IPS-NIHi11 (cell line): ENCODE data around the gene CALML4.
A peak's percentile ranks its signal among the peaks of the same experiment; 100 is the strongest.
"Not testable (repeated sequence)": the region's sequence is repeated elsewhere in the genome, so short reads cannot be mapped to it uniquely, and the experiment has no call there.

ENCODE experiments used
- DNase-seq: peaks from one replicate; pipeline ENCODE4 v3.0.0; 2012; ENCODE audit warnings: mixed read lengths, low spot score

CALML4 gene

DNA sequence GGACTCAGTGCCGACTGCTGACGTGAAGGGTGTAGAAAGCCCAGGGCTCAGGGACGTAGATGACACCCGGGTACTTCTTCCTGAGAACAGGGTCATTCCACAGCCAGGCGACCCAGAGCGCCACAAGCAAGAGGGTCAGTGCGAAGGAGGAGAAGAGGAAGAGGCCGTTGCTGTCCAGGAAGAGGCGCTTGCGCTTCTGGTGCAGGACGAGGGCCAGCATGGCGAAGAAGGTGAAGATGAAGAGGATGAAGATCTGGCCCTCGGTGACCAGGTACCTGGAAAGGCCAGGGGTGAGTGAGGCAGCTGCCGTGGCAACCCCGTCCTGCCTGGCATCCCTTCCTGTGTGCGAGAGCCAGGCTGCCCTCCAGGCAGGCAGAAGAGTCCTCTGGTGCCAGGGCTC is 3.0 kb upstream of the CALML4 start:
- no peak for DNase-seq

GRCh38 chr15:68207176-68207935 is 2.2 kb upstream of the CALML4 start:
- no peak for DNase-seq

DNA sequence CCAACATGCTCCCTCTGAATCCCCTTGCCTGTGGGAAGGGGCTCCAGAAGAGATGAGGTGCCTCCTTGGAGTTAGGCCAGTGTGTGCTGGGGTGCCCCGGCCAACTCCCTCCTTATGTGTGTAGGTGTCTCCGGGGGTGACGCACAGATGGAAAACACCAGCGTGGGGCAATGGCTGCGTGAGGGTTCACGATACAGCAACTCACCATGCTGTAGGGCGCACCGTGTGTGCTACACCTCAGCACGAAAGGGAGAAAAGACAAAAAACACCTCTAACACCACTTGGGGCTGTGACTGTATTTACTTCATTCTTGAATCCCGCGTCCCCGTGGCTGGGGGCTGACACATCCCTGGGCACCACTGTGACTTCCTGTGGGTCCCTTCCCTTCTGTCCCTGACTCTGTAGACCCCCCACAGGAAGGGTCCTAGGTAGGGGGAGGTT is 1.6 kb upstream of the CALML4 start:
- DNase-seq, result no peak

DNA sequence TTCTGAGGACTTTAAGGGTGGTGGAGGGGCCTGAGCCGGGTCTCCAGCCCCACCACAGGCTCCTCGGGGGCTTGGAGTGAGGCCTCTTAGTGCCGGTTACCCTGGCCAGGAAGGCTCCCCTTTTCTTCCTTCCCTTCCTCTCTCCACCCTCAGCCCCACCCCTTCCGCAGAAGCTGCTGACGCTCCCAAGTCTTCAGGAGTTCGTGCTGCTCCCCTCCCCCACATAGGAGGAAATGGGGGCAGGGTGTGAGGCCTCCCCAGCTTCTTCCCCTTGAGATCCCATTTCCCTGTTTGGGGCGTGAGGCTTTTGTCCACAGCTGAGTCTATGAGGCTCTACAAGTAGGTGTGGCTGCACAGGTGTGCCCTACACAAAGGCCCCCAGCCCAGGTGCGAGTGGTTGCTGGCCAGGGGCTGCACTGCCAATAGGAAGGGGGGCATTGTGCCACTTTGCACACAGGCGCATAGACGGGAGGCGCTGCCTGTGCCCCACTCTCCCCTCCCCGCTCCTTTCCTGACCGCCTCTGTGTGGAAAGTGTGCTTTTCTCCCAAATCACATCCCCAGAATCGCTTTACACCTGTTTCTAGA is 915 bp upstream of the CALML4 start:
- DNase-seq, result peak; percentile 72

GRCh38 chr15:68205558-68205944 is 419 bp upstream of the CALML4 start:
- no peak for DNase-seq

- DNase-seq, result no peak
These were observed 771 bp downstream of the CALML4 start for GRCh38 chr15:68204361-68204760.

DNA sequence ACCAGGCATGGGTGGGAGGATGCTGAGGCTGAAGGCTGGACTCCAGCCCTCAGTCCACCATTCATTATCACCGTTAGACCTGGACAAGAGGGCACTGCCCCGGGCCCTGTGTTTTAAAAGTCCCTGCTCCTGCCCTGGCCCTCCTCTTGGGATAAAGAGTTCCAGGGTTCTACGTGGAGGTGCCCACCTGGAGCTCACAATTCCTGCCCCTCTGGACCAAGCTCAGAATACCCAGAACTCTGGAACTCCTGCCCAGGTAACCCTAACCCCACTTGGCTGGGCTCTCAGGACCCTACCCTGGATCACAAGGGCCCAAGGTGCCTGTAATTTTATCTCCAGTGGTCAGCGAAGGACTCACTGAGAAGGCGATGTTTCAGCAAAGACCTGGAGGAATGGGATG is 1.2 kb downstream of the CALML4 start:
- DNase-seq, result no peak

DNA sequence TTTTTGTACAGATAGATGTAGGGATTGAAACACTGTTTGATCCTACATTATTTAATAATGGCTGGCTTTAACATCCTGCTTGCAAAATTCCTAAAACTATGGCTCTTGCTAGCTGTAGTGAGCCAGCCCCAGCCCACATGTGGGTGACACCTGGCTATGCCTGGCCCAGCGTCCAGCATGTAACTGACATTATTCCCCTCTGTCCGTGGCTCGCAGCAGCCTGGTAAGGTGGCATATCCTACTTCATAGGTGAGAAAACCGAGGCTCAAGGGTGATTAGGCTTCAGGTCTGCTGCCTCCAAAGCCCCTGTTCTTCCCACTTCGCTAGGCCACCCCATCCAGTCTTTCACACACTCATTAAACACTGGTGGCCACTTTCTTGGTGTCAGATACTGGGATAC is 1.6 kb downstream of the CALML4 start:
- no peak for DNase-seq

DNA sequence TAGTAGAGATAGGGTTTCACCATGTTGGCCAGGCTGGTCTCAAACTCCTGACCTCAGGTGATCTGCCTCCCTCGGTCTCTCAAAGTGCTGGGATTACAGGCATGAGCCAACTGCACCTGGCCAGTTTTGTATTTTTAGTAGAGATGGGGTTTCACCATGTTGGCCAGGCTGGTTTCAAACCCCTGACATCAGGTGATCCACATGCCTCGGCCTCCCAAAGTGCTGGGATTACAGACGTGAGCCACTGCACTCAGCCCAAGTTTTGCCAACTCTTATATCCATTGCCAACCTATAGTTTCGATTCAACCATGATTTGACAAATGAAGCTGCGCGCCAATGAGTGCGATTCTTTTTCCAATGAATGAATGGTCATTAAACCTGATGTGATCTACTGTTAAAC is 2.1 kb downstream of the CALML4 start:
- DNase-seq, result not testable (repeated sequence)

GRCh38 chr15:68201879-68202261 is 3.3 kb downstream of the CALML4 start:
- no peak for DNase-seq

DNA sequence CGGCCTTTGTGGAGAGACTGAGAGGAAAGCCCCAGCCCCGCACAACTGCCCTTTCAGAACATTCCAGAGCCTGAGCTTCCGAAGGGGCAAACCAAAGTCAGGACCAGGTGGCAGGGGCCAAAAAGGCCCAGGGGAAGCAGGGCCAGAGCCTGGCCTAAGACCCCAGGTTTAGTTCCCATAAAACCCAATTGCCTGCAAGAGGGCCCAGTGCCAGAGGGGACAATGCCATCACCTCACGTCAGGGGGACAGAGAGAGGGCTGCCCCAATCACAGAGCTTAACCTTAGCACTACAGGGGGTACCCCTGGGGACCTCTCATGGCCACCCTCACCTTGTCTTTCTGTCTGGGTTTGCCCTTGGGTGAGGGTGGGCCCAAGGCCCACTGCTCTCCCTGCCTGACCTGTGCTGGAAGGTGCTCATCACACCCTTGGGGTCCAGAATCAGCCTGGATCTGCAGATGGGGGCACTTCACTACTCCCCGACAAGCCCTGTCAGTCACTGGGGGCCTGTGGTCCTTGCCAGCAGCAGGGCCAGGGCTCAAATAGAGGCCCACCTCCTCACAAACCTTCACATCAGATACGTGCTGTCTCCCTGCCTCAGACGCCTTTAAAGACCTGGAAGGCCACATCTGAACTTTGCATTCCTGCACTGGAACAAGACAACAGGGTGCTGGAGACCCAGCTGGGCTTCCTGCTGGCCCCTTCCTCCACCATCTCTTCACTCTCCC is 3.8 kb downstream of the CALML4 start:
- no peak for DNase-seq

DNA sequence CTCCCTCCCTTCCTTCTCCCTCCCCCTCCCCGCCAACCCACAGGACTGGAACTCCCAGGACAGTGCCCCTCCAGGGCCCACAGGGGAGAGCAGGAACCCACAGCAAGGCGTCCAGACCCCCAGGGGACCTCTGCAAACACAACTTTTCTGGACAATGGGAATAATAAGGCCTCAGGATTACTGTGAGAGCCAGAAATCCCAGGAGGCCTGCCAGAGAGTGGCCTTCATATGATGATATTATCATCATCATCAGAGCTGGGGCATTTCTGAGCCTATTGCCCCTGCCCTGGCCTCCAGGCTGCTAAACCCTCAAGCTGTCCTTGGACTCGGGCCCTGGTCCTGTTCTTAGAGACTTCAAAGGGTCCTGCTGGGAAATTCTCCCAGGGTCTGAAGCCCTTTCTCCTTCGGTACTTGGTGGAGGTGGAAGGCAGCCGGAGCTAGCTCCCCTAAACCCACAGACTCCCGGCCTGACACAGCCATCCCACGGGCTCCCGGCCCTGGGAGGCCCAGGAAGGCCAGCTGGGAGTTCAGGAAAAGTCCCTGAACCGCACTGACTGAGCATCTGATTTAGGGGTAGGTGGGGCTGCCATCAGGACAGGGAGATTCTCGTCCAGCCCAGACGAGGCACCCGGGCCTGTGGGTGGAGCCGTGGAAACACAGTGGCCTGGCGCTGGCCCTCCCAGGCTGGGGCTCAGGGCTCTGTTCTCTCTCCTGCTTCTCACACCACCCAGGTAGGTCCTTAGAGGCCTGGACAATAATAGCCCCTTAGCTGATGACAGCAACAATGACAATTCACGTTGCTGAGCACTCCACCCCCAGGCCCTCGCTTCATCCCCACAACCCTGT is 4.9 kb downstream of the CALML4 start:
- DNase-seq, result peak; percentile 23

GRCh38 chr15:68199340-68199739 is 5.8 kb downstream of the CALML4 start:
- DNase-seq, result peak; percentile 9

DNA sequence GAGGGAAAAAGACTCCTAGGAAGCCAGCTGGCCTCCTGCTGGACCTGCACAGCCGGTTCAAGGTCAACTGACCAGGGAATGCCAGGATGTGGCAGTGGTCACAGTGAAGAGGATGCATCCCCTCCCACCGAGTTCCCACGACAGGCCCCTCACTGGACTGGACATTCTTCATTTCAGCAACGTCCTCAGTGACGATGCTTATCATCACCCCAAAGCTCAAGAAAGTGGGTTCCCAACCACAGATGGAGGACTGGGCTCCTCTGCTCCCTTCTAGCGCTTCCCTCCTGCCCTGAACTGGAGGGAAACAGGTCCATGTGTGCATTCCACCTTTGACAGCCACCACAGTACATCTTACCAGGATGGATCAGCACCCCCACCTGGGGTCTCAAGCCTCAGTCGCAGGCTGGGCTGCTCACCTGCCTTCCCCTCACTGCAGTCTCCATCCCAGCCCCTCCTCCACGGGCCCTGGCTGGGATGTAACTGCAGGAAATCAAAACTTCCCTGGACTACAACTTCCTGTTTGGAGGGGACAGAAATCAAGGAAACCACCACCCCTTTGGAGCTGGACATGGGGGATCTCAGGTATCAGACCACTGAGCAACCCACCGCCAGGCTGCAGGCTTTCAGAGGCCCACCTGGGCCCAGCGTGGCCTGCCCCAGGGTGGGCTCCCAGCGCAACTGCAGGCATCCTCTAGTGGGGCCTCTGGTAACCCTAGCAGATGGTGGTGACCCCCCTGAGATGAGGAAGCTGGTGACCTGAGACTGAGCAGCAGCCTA is 7.3 kb downstream of the CALML4 start:
- no peak for DNase-seq

- DNase-seq, result no peak
These were observed 8.0 kb downstream of the CALML4 start for GRCh38 chr15:68197170-68197492.

- no peak for DNase-seq
These were observed 8.5 kb downstream of the CALML4 start for GRCh38 chr15:68196445-68197169.

DNA sequence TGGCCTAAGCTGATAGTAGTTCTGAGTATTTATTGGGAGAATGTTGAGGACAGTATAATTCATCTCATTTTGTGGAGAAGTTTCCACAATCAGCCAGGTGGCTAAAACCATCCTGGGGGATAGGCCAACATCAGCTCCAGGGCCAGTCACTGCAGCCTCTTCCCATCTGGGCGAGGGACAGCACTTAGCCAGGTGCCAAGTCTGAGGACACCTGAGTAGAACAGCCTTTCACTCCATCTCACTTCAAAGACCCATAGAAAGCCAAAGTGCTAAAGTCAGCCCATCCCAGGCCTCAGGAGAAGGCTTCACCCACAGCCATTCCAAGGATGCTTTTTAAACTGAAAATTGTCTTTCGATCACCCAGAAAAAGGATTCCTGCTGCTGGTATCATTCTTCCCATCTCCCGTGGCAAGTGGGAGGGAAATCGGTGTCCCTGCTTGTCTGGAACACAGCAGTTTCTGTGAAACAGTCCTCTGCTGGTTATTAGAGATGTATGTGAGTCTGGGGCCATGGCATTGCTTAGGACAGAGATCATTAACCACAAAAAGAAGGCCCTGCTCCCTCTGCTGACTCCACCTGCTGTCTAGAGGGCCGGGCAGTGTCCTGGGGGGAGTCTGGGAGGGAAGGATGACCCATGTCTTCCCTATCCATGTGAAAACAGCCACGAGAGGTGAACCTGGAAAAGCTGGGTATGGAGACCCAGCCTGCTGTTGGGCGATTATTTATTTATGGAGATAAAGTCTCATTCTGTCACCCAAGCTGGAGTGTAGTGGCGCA is 9.6 kb downstream of the CALML4 start:
- no peak for DNase-seq

- no peak for DNase-seq
These were observed 12.2 kb downstream of the CALML4 start for GRCh38 chr15:68192804-68193486.

- no peak for DNase-seq
These were observed 13.0 kb downstream of the CALML4 start for GRCh38 chr15:68192117-68192516.

GRCh38 chr15:68191555-68191954 is 13.6 kb downstream of the CALML4 start:
- DNase-seq, result no peak
